AG04449 (cell line): ENCODE results near the gene OVCA2.

Source experiments
- CTCF ChIA-PET: fragments of 350-600 bp; formaldehyde crosslinking; extraction: SDS; loops from one replicate; lab custom pipeline; 2021; ENCODE audit warnings: antibody characterized with exemption; lab: Yijun Ruan, JAX
- POLR2A ChIA-PET: fragments of 400-600, 350-600 bp; formaldehyde crosslinking; extraction: SDS; loops from one replicate; lab custom pipeline; 2020; ENCODE audit warnings: antibody characterized with exemption, inconsistent platforms; lab: Yijun Ruan, JAX
- DNase-seq: peaks from one replicate; pipeline ENCODE4 v3.0.0-alpha.2; 2010; ENCODE audit warnings: low read depth, low spot score
- H3K4me3 ChIP-seq: 2 replicates; pipeline ENCODE4 v1.5.1; 2011; ENCODE audit warnings: low read depth, mild to moderate bottlenecking, control low read depth, low read length
- CTCF ChIP-seq: IDR thresholded peaks from one replicate; pipeline ENCODE4 v1.5.1; 2011; ENCODE audit warnings: mild to moderate bottlenecking, moderate library complexity, low read length, control low read depth, inconsistent platforms; ENCODE audit not compliant: insufficient read depth; ENCODE audit errors: missing control alignments

Gene OVCA2

DNA sequence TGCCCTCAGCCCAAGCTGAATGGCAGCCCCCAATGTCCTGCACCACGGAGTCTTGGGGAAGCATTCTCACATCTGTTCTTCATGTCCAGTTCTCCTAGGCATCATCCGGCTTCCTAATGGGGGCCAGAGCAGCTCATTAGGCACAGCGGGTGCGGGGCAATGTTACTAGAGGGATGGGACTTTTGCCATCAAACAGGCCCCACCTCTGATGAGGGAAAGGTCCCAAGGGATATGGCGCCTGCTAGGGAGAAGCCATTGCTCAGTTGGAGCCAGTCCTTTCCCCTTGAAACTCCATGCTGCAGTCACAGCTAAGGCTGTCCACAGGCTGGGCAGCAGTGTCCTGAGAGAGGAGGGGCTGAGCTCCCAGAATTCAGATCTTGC lies 13.6 kb upstream of the OVCA2 start:
- ChIA-PET POLR2A (no interaction called here), CTCF (interaction anchor here (0.7 to 15.3 kb wide), 5 partner anchors 8 to 388 kb away, joined by 3 to 223 read pairs (median 28); no protein-coding TSS in a partner anchor)
- no peak for TF ChIP-seq CTCF
- DNase-seq: no peak
- no peak overlapping the region for H3K4me3 ChIP-seq

DNA sequence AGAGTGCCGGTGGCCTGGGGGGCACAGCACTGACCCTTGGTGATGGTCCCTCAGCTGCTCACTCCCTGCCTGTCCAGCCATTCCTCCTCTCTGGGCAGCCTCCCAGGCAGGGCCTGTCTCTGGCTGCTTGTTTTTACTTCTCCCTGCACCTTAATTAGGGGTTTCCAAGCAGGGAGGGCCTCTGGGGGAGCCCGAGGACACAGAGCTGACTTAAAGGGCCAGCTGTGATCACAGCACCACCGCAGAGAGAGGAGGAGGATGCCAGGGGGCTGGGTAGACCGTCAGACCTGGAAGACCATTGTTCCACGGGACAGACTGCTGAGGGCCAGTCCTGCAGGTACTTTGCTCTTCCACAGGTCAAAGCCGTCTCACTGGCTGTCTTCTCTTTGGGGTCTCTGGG lies 13.1 kb upstream of the OVCA2 start:
- ChIA-PET POLR2A (no interaction called here), CTCF (interaction anchor here (0.7 to 15.3 kb wide), 6 partner anchors 9 to 388 kb away, joined by 3 to 223 read pairs (median 16); no protein-coding TSS in a partner anchor)
- H3K4me3 ChIP-seq: no peak overlapping the region
- DNase-seq: no peak
- peak; percentile 16 for TF ChIP-seq CTCF

- peak within 1 kb of the TSS; percentile 100 for H3K4me3 ChIP-seq
- no peak for TF ChIP-seq CTCF
- ChIA-PET CTCF (interaction anchor here (0.6 to 15.3 kb wide), 5 partner anchors 11 to 148 kb away, joined by 3 to 223 read pairs (median 20); partner anchors contain the start of gene OVCA2), POLR2A (interaction anchor here (1.0 kb wide), 1 partner anchor 38 kb away, joined by 4 read pairs; no protein-coding TSS in a partner anchor)
- no peak for DNase-seq
Measured at GRCh38 chr17:2029911-2030778, 11.7 kb upstream of the OVCA2 start, which contains the start of gene DPH1. Gene DPH1 (plus strand): TSS chr17:2030153. CDS start chr17:2030170, 17 bp downstream.

GRCh38 chr17:2030779-2031163 lies 11.1 kb upstream of the OVCA2 start:
- no peak for DNase-seq
- ChIA-PET CTCF (interaction anchor here (1.0 to 15.3 kb wide), 8 partner anchors 10 to 219 kb away, joined by 3 to 223 read pairs (median 6); partner anchors contain the start of gene OVCA2), POLR2A (no interaction called here)
- peak overlapping the region; percentile 100 for H3K4me3 ChIP-seq
- TF ChIP-seq CTCF: peak; percentile 71

GRCh38 chr17:2033153-2033552 lies 8.7 kb upstream of the OVCA2 start:
- ChIA-PET CTCF (interaction anchor here (0.6 to 15.3 kb wide), 7 partner anchors 9 to 247 kb away, joined by 3 to 223 read pairs (median 5); partner anchors contain the start of gene HIC1), POLR2A (interaction anchor here (1.7 kb wide), 1 partner anchor 9 kb away, joined by 4 read pairs; the partner anchor contains the start of gene OVCA2)
- peak overlapping the region; percentile 20; the same call in 1 of the 2 replicates for H3K4me3 ChIP-seq
- no peak for TF ChIP-seq CTCF
- no peak for DNase-seq
